Nephron (organoid): ENCODE results near the gene HDAC7.

Source experiments
- H3K27ac Mint-ChIP-seq, 3 experiments: 2 replicates each; pipeline ENCODE4 v1.8.0; 2020; ENCODE audit warnings: mixed read lengths in 3 of 3, mild to moderate bottlenecking in 2 of 3, moderate library complexity in 1 of 3
- H3K27me3 Mint-ChIP-seq: 2 replicates; pipeline ENCODE4 v1.8.0; 2021; ENCODE audit warnings: low read depth, mild to moderate bottlenecking, moderate library complexity, mixed read lengths
- H3K36me3 Mint-ChIP-seq: 2 replicates; pipeline ENCODE4 v1.8.0; 2020; ENCODE audit warnings: low read depth, mixed read lengths
- H3K4me1 Mint-ChIP-seq: 2 replicates; pipeline ENCODE4 v1.8.0; 2020; ENCODE audit warnings: mixed read lengths
- H3K4me3 Mint-ChIP-seq, 3 experiments: 2 replicates each; pipeline ENCODE4 v1.8.0; 2020; ENCODE audit warnings: mild to moderate bottlenecking in 3 of 3, mixed read lengths in 3 of 3, moderate library complexity in 2 of 3
- H3K9me3 Mint-ChIP-seq: 2 replicates; pipeline ENCODE4 v1.8.0; 2020; ENCODE audit warnings: mixed read lengths
- TF ChIP-seq, protein P1 (sequence below), 3 experiments: fragments of 200-600 bp; sonication (generic); IDR thresholded peaks; one replicate each; pipeline ENCODE4 v1.5.0; 2021; ENCODE audit warnings: antibody characterized with exemption in 3 of 3; ENCODE audit not compliant: unreplicated experiment in 3 of 3

The HDAC7 gene

DNA sequence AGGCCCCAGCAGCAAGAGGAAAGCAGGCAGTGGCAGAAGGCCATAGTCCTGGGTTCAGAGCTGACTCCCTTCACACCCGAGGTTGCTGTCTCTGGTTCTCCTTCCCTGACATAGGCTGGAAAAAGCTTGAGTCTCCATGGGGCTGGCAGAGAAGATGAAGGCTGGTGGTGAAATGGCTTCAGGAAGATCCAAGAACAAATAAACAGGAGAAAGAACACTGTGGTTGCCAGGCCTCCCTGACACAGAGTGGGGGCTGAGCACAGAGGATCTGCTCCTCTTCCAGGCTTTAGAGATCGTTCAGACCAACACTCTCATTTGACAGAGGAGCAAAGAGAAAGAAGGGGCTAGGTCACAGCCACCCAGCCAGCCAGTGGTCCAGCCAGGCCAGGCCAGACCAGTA, 14.3 kb downstream of the HDAC7 start:
- TF ChIP-seq, protein P1, sequence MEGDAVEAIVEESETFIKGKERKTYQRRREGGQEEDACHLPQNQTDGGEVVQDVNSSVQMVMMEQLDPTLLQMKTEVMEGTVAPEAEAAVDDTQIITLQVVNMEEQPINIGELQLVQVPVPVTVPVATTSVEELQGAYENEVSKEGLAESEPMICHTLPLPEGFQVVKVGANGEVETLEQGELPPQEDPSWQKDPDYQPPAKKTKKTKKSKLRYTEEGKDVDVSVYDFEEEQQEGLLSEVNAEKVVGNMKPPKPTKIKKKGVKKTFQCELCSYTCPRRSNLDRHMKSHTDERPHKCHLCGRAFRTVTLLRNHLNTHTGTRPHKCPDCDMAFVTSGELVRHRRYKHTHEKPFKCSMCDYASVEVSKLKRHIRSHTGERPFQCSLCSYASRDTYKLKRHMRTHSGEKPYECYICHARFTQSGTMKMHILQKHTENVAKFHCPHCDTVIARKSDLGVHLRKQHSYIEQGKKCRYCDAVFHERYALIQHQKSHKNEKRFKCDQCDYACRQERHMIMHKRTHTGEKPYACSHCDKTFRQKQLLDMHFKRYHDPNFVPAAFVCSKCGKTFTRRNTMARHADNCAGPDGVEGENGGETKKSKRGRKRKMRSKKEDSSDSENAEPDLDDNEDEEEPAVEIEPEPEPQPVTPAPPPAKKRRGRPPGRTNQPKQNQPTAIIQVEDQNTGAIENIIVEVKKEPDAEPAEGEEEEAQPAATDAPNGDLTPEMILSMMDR (IDR thresholded peaks at IDR 0.05; ENCODE audit: unreplicated experiment in 3 of 3) = no peak
- Mint-ChIP-seq H3K27me3 (no peaks in the 10 kb centered on the region), H3K36me3 (no peaks in the 10 kb centered on the region), H3K4me3 (no peak overlapping the region), H3K27ac (peak overlapping the region; percentile 31 to 62 (median 37)), H3K4me1 (peaks cover 66% of the 10 kb centered on the region), H3K9me3 (no peaks in the 10 kb centered on the region)

DNA sequence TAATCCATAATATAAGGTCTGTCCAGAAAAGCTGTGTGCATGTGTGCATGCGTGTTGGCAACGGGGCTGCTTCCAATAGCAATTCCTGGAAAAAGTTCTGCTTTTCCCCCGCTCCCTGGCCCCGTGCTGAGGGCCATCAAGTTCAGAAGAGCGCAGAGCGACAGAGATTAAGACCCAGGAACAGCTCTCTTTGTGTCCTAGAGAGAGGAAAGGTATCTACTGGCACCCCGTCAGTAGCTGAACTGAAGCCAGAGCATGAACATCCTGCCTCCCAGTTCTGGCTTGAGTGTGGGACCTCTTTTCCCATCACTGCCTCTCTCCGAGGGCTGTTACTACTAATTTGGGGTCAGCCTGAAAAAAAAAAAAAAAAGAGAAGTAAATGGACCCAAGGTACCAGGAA, 15.5 kb downstream of the HDAC7 start:
- Mint-ChIP-seq H3K36me3 (no peaks in the 10 kb centered on the region), H3K4me3 (no peak overlapping the region), H3K9me3 (no peaks in the 10 kb centered on the region), H3K27me3 (no peaks in the 10 kb centered on the region), H3K27ac (peak overlapping the region in 1 of 3 experiments; percentile 68), H3K4me1 (peaks cover 62% of the 10 kb centered on the region)
- TF ChIP-seq, protein P1 (IDR thresholded peaks at IDR 0.05; ENCODE audit: unreplicated experiment in 3 of 3) = no peak

DNA sequence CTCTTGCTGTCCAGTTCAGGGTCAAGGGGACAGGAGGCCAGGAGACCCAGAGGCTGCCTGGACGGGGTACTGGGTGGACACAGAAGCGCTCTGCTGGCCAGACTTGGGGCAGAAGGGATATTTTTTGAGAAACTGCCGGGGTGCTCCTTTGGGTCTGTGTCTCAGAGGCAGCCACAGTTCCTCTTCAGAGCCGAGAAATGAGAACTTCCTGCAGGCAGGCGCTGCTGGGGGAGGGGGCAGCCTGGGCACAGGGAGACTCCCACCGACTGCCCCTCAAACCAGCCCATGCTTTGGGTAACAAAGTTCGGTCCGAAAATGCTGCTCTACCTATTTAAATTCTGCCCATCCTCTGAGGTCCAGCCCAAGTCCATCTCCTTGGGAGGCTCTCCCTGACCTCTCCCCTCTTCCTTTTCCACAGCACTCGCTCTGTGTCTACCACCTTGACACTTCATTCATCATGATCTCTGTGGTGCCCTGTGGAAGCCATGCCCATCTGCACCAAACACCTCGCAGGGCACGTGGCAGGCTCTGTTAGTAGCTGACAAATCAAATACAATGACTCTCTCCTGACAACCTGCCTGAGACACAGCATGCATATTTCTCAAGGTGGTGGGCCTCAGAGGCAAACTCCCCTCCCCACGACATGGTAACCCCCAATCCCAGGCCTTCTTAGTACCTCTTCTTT, 16.4 kb downstream of the HDAC7 start:
- peaks cover 54% of the 10 kb centered on the region for H3K4me1 Mint-ChIP-seq
- H3K36me3 Mint-ChIP-seq = no peaks in the 10 kb centered on the region
- no peaks in the 10 kb centered on the region for H3K27me3 Mint-ChIP-seq
- H3K9me3 Mint-ChIP-seq = no peaks in the 10 kb centered on the region
- H3K4me3 Mint-ChIP-seq = no peak overlapping the region
- H3K27ac Mint-ChIP-seq = no peak overlapping the region
- TF ChIP-seq, protein P1 (IDR thresholded peaks at IDR 0.05; ENCODE audit: unreplicated experiment in 3 of 3) = no peak

DNA sequence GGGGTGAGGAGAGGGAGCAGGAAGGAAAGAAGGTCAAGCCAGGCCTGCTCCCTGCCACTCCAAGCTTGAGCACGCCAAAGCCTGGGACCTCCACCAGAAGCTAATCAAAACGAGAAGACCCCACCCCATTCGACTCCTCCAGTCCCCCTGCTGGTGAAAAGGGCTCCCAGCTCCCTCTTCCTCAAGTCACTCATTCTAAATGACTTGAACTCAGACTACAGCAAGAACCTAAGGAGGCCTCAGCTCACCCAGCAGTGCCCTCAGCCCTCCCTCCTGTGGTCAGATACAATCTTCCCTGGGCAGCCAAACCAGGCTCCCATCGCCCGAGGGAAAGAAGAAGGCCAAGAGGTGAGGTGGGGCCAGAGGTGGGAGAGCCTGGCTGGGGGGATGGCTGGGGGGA, 17.4 kb downstream of the HDAC7 start:
- H3K27me3 Mint-ChIP-seq = no peaks in the 10 kb centered on the region
- peaks cover 6% of the 10 kb centered on the region for H3K36me3 Mint-ChIP-seq
- H3K4me1 Mint-ChIP-seq = peaks cover 44% of the 10 kb centered on the region
- no peaks in the 10 kb centered on the region for H3K9me3 Mint-ChIP-seq
- H3K27ac Mint-ChIP-seq = peak overlapping the region; percentile 24 to 74 (median 31)
- H3K4me3 Mint-ChIP-seq = no peak overlapping the region
- TF ChIP-seq, protein P1 (IDR thresholded peaks at IDR 0.05; ENCODE audit: unreplicated experiment in 3 of 3) = peak in 1 of 3 experiments; percentile 21

DNA sequence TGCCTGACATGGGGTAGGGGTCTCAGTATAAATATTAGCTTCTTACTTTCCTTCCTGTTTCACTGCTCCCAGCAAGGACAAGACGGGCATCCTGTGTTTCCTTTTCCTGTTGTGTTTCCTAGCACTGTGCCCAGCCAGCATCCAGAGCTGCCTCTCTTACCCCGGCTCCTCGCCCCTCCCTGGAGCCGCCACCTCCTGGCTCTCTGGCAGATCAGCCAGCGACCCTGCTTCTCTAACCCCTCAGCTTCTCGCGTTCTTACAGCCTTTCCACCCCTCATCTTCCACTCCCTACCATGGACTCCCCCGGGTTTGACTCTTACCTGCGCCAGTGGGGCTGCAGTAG, 17.8 kb downstream of the HDAC7 start:
- peaks cover 39% of the 10 kb centered on the region for H3K4me1 Mint-ChIP-seq
- H3K27me3 Mint-ChIP-seq = no peaks in the 10 kb centered on the region
- H3K27ac Mint-ChIP-seq = peak overlapping the region; percentile 24 to 74 (median 31)
- no peak overlapping the region for H3K4me3 Mint-ChIP-seq
- peaks cover 8% of the 10 kb centered on the region for H3K36me3 Mint-ChIP-seq
- TF ChIP-seq, protein P1 (IDR thresholded peaks at IDR 0.05; ENCODE audit: unreplicated experiment in 3 of 3) = no peak
- H3K9me3 Mint-ChIP-seq = no peaks in the 10 kb centered on the region
